Spleen (tissue), 7 donors: ENCODE measurements around the gene AFAP1.

Experiments used
- CTCF ChIP-seq, 11 experiments: fragments of 200-600 bp in 7 of 11; fragments of 450-650 bp in 4 of 11; sonication (generic) in 4 of 11; IDR thresholded peaks in 8 of 11; conservative IDR thresholded peaks in 3 of 11; 1 replicate in 7 of 11; 2 replicates in 4 of 11; pipeline versions ENCODE4 v1.4.0 to v1.8.0; 2016 to 2021; ENCODE audit warnings: antibody characterized with exemption in 11 of 11, inconsistent platforms in 4 of 11, mild to moderate bottlenecking in 1 of 11
- POLR2AphosphoS5 ChIP-seq, 3 donors: sonication (generic); formaldehyde crosslinking; IDR thresholded peaks; one replicate each; pipeline ENCODE4 v1.5.1; 2017; ENCODE audit warnings: antibody characterized with exemption in 3 of 3
- donor health status: DM: no; HTN: no; CAD: no; lungs with moderate emphysema.
- donor health status: DM: no; HTN: no; CAD: no.
- donor health status: DM: no; HTN: no; CAD: no.

- no peak for TF ChIP-seq CTCF (IDR thresholded peaks at IDR 0.05 in 8 of 11, conservative IDR thresholded peaks at IDR 0.05 in 3 of 11)
- no peak for TF ChIP-seq POLR2AphosphoS5 (IDR thresholded peaks at IDR 0.05)
These were observed 70.7 kb downstream of the AFAP1 start for GRCh38 chr4:7868892-7869471.
